ENCODE measurements around the gene RASAL2. TPM values are rescaled to one million over a fixed set of nuclear protein-coding genes. Genes with fewer than 3 reads are reported as not detected.

Gene RASAL2
- polyA plus RNA-seq, 2 of the 4 experiments (the other 2 are of a cell fraction): 7.1 to 17.6 TPM

- Histone ChIP-seq H3K4me3 (no peak overlapping the region), H3K27ac (no peak overlapping the region), H3K4me2 (no peak overlapping the region), H3K4me1 (0 out of 3 replicates have a peak, but pooled peaks cover 6% of the 10 kb centered on the region), H3K9me3 (0 out of 3 replicates have a peak, but pooled peaks cover 8% of the 10 kb centered on the region)
- ChIA-PET CTCF (interaction anchor here (1.2 kb wide), 1 partner anchor 15 kb away, joined by 3 read pairs; no protein-coding TSS in a partner anchor), POLR2A (no interaction called here)
- FAIRE-seq (no peak), DNase-seq (ENCODE audit: low read depth in 1 of 2, low spot score in 1 of 2) (no peak), ATAC-seq (no peak)
- 100% methylated on average over 1 of the region's 1 CpG for WGBS (ENCODE audit: missing lambda C conversion rate)
- TF ChIP-seq E2F6 (IDR thresholded peaks at IDR 0.05; ENCODE audit: borderline replicate concordance, low read depth) (no peak), POLR2AphosphoS2 (conservative IDR thresholded peaks at IDR 0.05; ENCODE audit: low read length) (no peak), CHD2 (IDR thresholded peaks at IDR 0.05; ENCODE audit: low read length, partially characterized antibody) (no peak), POLR2A (IDR thresholded peaks at IDR 0.05; ENCODE audit: low read length) (no peak), SMC3 (IDR thresholded peaks at IDR 0.05) (no peak), PBX3 (IDR thresholded peaks at IDR 0.05) (no peak), PHF8 (IDR thresholded peaks at IDR 0.05; ENCODE audit: borderline replicate concordance, low read depth) (no peak), ATOH8 (CRISPR knock-in tag; IDR thresholded peaks at IDR 0.05; ENCODE audit: low read depth) (no peak), MAX (IDR thresholded peaks at IDR 0.05) (no peak), HOXB5 (CRISPR knock-in tag; IDR thresholded peaks at IDR 0.05) (no peak), NFE2L2 (conservative IDR thresholded peaks at IDR 0.05; ENCODE audit: low read length) (no peak), FOSB (CRISPR knock-in tag; IDR thresholded peaks at IDR 0.05) (no peak), ZC3H11A (IDR thresholded peaks at IDR 0.05) (no peak), SREBF2 (IDR thresholded peaks at IDR 0.05) (no peak), HOXA7 (CRISPR knock-in tag; IDR thresholded peaks at IDR 0.05) (no peak), ZNF302 (CRISPR knock-in tag; IDR thresholded peaks at IDR 0.05) (no peak), FOXS1 (CRISPR knock-in tag; IDR thresholded peaks at IDR 0.05) (no peak), RAD21 (conservative IDR thresholded peaks at IDR 0.05 in 1 of 2, IDR thresholded peaks at IDR 0.05 in 1 of 2) (no peak), JUN (IDR thresholded peaks at IDR 0.05) (no peak)
- TF ChIP-seq, protein P1, sequence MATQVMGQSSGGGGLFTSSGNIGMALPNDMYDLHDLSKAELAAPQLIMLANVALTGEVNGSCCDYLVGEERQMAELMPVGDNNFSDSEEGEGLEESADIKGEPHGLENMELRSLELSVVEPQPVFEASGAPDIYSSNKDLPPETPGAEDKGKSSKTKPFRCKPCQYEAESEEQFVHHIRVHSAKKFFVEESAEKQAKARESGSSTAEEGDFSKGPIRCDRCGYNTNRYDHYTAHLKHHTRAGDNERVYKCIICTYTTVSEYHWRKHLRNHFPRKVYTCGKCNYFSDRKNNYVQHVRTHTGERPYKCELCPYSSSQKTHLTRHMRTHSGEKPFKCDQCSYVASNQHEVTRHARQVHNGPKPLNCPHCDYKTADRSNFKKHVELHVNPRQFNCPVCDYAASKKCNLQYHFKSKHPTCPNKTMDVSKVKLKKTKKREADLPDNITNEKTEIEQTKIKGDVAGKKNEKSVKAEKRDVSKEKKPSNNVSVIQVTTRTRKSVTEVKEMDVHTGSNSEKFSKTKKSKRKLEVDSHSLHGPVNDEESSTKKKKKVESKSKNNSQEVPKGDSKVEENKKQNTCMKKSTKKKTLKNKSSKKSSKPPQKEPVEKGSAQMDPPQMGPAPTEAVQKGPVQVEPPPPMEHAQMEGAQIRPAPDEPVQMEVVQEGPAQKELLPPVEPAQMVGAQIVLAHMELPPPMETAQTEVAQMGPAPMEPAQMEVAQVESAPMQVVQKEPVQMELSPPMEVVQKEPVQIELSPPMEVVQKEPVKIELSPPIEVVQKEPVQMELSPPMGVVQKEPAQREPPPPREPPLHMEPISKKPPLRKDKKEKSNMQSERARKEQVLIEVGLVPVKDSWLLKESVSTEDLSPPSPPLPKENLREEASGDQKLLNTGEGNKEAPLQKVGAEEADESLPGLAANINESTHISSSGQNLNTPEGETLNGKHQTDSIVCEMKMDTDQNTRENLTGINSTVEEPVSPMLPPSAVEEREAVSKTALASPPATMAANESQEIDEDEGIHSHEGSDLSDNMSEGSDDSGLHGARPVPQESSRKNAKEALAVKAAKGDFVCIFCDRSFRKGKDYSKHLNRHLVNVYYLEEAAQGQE (IDR thresholded peaks at IDR 0.05): no peak
Observed at GRCh38 chr1:178405137-178405536, 311.2 kb downstream of the RASAL2 start.

GRCh38 chr1:178407215-178407614, 313.3 kb downstream of the RASAL2 start:
- 40% methylated on average over 2 of the region's 2 CpGs for WGBS (ENCODE audit: missing lambda C conversion rate)
- Histone ChIP-seq H3K4me2 (no peak overlapping the region), H3K4me3 (no peak overlapping the region), H3K27ac (no peak overlapping the region), H3K4me1 (0 out of 3 replicates have a peak, but pooled peaks cover 6% of the 10 kb centered on the region), H3K9me3 (0 out of 3 replicates have a peak, but pooled peaks cover 8% of the 10 kb centered on the region)
- FAIRE-seq (no peak), ATAC-seq (no peak), DNase-seq (ENCODE audit: low read depth in 1 of 2, low spot score in 1 of 2) (no peak)
- TF ChIP-seq KDM1A (IDR thresholded peaks at IDR 0.05; ENCODE audit: low read depth) (no peak), MAFK (IDR thresholded peaks at IDR 0.05; ENCODE audit: partially characterized antibody) (peak; percentile 70)
- CTCF ChIA-PET: no interaction called here
- POLR2A ChIA-PET: no interaction called here

Data from A549 (cell line).